NCI-H345 treated with DMSO at 0.1 percent for 48 hours (cell line): ENCODE measurements around the gene PEX1.
"Not testable (repeated sequence)": the region's sequence is repeated elsewhere in the genome, so short reads cannot be mapped to it uniquely, and the experiment has no call there.

Experiments used
- DNase-seq: peaks from one replicate; lab custom pipeline; 2025; ENCODE audit not compliant: unreplicated experiment; lab: John Stamatoyannopoulos, UW

PEX1 gene

GRCh38 chr7:92461027-92462003, 67.0 kb downstream of the PEX1 start:
- DNase-seq: no peak

- no peak for DNase-seq
These were observed 67.8 kb downstream of the PEX1 start for GRCh38 chr7:92460510-92460909.

GRCh38 chr7:92460109-92460508, 68.2 kb downstream of the PEX1 start:
- DNase-seq: no peak

GRCh38 chr7:92456236-92456635, 72.1 kb downstream of the PEX1 start:
- DNase-seq: no peak

- DNase-seq: no peak
These were observed 76.7 kb downstream of the PEX1 start for GRCh38 chr7:92451645-92452044.

GRCh38 chr7:92448205-92448747, 80.0 kb downstream of the PEX1 start:
- no peak for DNase-seq

- DNase-seq: peak; percentile 91
These were observed 80.7 kb downstream of the PEX1 start, which contains the start of gene GATAD1 for GRCh38 chr7:92447345-92448204. GATAD1 (plus strand) TSS chr7:92447482; CDS start chr7:92447730, 248 bp downstream.

- no peak for DNase-seq
These were observed 81.4 kb downstream of the PEX1 start for GRCh38 chr7:92446869-92447344.

- not testable (repeated sequence) for DNase-seq
These were observed 85.6 kb downstream of the PEX1 start for GRCh38 chr7:92442720-92443119.

- no peak for DNase-seq
These were observed 90.3 kb downstream of the PEX1 start for GRCh38 chr7:92437956-92438491.
